HG03460 (cell line): ENCODE measurements around the gene RMI2.
"Not testable (repeated sequence)": the region's sequence is repeated elsewhere in the genome, so short reads cannot be mapped to it uniquely, and the experiment has no call there.

Source experiments
- ATAC-seq: cut with Tn5 transposase; IDR thresholded peaks from one replicate; pipeline ENCODE4 v1.9.1; 2021; ENCODE audit not compliant: unreplicated experiment

RMI2 gene

DNA sequence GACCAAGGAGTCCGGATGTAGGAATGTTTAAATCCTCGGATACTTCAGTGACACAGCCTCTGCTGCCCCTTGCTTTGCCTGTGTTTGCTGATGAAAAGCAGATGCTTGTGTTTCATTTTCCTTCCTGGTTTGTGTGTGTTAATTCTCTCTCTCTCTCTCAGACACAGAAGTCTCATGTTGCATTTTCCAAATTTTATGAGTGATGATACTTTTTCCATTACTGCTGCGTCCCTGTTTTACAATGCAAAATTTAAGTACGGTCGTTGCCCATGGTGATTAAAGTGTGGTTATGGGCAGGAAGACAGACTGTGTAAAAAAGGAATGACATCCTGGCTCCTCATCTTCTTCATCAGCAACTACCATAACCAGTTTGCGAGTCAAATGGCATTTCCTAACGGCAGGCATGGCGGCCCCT is 5.7 kb downstream of the RMI2 start:
- no peak for ATAC-seq

DNA sequence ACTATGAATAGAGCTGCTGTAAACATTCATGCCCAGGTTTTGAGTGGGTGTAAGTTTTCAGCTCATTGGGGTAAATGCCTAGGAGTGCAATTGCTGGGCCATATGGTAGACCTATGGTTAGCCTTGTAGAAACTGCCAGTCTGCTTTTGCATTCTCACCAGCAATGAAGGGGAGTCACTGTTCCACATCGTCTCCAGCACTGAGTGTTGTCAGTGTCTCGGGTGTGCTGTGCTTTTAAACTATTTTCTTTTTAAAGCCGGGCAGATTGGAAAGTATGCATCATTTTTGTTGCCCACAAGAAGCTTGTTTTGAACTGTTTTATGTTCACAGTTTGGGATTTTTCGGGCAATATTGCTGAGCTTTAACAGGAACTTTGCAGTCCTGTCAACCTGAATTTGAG is 7.9 kb downstream of the RMI2 start:
- ATAC-seq, result no peak

DNA sequence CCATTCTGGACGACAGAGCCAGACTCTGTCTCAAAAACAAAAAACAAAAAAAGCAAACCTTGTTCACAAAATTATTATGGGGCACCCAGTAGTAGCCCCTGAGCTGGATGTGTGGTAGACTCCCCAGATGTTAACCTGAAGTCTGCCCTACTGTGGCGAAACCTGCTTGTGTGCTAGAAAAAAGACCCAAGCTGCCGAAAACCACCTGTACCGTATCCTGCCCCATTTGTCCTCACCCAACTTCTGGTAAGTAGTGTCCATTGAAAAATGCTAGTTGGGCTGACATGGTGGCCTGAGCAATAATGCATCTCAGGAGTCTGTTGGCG is 9.1 kb downstream of the RMI2 start:
- peak; percentile 32 for ATAC-seq

DNA sequence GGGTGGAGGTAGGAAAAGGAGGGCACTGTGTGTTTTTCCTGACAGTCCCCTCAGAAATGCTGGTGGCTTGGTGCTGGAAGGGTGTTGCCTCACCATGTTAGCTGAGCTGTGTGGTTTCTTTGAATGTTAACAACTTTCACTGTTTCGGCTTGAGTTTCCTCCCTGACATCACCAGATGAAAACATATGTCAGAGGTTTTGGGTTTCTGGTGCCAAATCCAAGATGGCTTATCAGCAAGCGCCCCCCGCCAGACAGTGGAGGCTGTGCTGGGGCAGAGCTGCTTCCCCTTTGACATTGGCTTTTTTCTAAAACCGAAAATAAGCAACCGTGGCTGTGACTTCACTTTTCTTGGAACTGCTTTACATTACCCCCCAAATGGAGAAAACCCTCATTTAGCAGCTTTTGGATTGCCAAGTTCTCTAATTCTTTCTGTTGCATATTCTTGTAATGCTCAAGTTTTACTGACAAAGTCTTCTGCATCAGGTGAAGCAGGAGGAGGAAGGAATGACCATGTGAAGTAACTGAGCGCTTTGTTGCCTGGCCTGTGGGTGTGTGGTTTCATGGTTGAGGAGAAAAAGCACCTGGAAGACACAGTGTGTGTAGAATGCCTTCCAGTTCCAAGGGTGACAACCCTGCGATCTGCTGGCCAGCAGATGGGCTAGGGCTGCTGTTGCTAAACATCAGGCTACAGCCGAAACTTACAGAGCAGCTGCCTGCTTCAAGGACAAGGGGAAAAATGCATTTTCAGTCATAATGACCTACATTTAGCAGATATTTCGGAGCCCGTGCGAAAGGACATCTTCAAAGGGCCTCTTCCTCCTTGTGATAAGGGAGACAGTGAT is 9.7 kb downstream of the RMI2 start:
- ATAC-seq, result peak; percentile 66

DNA sequence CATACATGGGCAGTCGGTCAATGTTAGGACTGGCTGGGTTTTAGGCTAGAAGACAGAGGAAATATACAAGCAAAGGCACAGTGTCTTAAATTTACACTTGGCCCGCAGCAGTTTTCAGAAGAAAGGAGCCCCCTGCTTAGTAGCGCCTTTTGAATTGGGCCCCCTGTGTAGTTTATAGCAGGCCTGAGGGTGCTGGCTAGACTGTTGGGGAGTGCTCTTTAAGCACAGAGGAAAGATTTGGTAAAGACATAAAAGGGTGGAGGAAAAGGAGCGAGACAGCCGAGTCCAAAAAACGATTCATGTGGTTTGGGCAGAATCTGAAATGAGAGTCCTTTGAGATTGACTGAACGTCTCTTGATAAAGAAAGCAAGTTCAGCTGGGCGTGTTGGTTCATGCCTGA is 10.6 kb downstream of the RMI2 start:
- no peak for ATAC-seq

DNA sequence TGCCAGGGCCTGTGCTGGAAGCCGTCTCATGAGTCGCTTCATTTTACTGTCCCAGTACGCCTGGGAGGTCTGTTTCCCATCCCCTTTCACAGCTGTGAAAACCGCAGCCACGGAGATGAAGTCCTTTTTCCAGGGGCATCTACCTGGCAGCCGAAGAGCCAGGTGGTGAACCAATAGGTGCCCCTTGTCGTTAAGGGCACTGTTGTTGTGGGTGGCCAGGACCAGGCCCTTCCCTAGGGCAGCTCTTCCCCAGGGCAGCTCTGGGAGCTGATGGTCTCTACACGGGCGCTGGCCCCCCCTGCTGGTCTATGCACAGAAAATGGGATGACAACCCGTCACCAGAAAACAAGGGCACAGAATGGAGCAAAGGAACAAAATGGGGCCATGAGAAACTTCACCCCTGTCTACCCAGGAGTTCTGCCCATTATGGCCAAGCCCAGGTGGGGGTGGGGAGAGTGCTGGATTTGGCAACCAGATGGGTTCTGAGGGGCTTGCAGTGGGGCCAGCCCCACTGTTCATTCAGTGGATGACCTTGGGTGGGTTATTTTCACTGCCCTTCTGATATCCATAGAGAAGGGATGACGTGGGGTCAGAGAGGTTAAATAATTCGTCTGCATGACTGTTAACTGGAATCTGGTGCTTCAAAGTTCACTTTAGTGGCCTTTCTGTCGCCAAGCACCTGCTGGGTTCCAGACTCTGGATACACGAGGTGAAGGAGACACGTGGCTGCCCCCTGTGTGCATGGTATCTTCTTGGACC is 11.5 kb downstream of the RMI2 start:
- ATAC-seq, result no peak

DNA sequence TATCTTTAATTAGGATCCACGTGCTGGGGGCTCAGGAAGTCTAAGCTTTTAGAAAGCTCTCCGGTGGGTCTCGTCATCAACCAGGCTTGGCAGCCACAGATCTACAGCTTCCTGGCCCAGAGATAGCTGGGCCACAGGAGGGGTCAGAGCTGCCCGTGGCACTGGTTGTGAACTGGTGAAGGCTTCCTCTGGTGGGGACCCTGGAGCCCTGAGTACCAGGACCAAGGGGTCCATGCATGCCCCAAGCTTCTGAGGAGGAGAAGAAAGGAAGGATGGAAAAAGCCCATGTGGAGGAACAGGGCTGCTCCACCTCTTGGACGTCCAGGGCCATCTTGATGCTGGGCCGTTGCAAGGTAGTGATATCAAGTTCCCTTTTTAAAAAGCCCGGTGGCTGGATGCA is 13.3 kb downstream of the RMI2 start:
- no peak for ATAC-seq

DNA sequence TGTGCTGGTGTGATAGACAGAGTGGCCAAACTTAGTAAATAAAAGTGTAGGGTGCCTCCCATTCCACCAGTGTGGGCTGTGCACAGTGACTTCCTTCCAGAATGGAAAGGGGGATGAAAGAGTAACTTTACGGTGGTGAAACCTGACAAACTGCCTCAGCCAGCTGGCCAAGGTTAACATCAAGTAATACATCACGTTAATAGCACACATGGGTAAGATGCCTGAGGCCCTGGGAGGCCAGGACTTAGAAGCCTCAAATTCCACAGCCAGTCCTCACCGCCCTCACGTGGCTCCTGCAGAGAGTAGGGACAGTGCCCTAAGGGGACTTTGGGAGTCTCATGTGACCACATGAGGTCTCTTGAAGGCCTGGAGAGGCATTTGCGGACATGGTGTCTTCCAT is 14.1 kb downstream of the RMI2 start:
- no peak for ATAC-seq

DNA sequence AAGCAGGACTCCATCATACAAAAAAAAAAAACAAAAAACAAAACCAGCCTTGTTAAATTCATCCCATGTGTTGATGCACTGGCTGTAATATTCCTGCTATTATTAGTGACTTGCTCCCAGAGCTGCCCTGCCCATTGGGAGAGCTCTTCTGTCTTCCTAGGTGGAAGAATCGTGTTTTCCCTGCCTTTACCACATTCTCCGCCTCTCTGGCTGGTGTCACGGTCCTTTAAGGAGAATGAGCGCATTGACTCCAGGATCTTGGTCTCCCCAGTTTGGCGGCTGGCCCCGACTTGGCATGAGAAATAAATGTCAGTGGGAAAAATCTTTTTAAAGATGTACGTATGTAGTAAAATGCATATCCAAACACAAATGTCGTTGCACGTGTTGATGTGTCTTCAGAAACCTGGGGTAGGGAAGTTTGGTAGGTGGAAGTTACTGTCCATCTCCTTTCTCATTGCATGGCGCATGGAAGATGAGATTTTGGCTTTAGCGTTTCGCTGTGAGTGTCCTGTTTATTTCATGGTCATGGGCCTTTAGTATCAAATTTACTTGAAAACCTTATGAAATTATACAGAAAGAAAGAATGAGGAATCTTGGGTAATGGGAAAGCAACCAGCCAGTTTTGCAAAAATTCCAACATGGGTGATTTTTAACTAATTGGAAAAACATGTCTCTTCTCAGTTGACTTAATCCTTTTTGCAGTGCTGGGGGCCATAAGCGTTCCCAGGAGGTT is 15.5 kb downstream of the RMI2 start:
- no peak for ATAC-seq

DNA sequence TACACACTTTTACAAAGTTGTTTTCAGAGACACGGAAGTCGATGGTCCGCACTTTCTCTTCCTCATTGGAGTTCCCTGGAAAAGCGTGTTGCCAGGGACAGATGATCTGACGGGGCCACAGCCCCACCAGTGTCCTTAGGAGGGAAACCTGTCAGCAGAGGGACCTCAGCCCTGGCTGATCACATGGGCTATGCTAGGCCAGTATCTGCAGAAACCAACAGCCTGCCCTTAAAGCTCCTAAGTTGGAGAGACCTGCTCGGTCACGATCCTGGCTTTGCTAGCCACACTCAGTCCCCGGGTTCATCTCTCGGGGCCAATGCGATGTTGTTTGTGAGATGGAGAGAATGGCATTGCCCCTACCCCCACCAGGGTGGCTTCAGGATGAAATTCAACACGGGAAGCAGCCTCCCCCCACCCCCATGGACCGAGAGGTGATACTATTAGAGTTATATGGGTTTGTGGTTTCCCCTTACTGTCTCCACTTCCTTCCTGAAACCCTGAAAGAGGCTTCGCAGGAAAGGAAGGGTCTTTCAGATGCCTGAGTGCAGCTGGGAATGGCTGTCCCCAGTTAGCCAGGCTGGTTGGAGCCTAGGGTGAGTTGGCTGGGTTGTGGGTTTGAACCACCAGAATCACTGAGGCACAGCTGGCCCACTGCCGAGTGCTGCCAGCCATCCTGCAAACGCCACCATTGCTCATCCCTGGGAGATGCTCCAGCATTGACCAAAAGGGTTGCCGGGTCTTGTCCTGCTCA is 16.6 kb downstream of the RMI2 start:
- peak; percentile 44 for ATAC-seq

DNA sequence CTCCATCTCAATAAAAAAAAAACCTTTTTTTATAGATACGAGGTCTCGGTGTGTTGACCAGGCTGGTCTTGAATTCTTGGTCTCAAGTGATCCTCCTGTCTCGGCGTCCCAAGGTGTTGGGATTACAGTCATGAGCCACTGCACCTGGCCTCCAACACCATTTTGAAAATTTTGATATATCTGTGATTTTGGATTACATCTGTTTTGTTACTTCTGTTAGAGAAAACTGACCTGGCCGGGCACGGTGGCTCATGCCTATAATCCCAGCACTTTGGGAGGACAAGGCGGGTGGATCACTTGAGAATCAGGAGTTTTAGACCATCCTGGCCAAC is 18.6 kb downstream of the RMI2 start:
- ATAC-seq, result no peak

DNA sequence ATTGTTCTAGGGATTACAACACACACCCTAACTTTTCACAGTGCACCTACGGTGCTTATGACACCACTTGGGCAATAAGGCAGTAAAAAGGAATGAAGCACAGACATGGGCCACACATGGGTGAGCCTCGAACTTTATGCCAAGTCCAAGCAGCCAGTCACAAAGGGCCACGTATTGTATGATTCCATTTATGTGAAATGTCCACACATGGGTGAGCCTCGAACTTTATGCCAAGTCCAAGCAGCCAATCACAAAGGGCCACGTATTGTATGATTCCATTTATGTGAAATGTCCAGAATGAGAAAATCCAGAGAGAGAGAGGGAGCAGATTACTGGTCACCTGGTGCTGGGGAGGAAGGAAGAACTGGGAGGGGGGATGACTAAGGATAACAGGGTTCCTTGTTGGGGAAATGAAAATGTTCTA is 22.2 kb downstream of the RMI2 start:
- ATAC-seq, result no peak

DNA sequence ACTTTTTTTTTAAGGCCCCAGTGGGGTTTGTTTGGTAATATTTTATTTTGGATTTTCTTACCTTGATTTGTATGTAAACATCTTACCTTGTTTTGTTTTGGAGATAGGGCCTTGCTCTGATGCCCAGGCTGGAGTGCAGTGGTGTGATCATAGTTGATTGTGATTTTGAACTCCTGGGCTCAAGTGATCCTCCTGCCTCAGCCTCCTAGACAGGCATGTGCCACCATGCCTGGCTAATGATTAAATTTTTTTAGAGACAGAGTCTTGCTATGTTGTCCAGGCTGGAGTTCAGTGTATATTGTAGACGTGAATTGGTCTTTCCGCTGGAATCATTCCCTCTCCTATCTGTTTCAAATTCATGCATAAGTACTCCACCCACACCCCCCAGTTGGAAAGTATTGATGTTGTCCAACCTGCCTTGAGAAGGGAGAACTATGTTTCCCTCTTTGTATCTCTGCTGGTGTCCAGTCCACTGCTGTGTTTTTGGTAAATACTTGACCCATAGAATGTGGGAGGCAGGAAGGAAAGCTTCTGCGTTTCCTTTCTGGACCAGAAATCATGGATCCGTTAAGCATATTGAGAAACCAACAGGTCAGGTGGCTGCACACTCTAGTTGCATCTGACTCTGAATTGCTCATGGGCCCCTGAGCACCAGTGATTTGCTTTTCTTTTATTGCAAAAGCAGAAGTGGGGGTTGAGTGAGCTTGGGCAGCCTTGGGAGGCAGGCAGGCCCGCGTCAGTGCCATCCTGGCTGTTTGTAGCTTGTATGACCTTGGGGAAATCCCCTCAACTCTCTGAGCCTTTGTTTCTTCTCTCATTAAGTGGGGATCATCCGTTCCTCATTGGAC is 25.0 kb downstream of the RMI2 start:
- peak; percentile 52 for ATAC-seq

DNA sequence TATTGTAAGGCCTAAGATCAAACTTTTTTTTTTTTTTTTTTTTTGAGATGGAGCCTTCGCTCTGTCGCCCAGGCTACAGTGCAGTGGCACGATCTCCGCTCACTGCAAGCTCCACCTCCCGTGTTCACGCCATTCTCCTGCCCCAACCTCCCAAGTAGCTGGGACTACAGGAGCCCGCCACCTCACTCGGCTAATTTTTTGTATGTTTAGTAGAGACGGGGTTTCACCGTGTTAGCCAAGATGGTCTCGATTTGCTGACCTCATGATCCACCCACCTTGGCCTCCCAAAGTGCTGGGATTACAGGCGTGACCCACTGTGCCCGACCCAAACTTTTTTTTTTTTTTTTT is 25.6 kb downstream of the RMI2 start:
- not testable (repeated sequence) for ATAC-seq

DNA sequence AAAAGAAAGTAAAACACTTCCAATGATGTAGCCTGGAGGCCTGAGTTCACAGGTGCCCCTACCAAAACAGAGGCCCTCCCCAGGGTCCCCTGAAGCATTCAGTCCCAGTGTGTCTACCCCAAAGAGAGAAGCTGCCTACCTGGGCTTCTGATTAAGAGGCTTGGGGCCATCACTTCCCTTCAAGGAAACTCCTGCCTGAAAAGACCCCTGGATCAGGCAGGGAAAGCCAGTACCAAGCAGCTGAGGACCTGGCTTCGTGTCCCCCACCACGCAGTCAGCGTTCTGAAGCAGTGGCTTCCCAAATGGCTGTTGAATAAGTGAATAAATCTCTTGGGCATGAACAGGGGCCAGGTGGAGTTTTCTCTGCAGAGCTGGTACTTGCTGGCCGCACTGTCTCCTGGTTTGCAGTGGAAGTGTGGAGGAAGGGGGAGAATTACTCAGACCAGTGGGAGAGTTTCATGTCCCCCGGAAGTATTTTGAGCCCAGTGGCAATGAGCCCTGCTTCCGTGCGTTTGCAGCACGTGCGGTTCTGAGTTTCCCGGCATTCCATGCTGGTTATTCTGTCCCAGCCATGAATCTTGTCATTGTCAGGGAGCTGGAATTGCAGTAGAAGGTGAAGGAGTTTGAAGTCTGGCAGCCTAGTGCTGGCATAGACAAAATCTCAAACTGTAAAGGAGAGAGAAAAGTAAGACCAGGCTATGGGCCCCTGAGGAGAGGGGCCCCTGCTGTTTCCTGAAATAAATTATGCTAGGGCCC is 27.0 kb downstream of the RMI2 start:
- no peak for ATAC-seq

DNA sequence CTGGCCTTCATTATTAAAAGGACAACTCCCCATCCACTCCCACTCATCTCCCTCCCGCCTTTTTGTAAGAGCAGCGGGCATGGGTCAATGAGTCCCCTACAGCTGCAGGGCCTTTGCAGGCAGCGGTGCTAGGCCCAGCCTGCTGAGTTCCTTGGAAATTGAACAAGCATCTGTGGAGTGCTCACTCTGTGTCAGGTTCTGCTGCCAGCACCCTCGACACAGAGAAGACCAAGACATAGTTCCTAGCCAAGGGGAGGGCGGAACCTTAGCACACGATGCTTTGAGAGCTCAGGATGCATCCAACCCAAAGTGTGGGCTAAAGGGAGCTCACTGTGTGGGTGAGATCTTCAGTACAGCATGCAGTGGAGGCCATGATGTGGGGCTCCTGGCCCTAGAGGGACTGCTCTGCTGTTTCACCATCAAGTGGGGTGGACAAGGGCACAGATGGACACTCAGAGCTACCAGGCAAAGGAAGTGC is 27.6 kb downstream of the RMI2 start:
- no peak for ATAC-seq

DNA sequence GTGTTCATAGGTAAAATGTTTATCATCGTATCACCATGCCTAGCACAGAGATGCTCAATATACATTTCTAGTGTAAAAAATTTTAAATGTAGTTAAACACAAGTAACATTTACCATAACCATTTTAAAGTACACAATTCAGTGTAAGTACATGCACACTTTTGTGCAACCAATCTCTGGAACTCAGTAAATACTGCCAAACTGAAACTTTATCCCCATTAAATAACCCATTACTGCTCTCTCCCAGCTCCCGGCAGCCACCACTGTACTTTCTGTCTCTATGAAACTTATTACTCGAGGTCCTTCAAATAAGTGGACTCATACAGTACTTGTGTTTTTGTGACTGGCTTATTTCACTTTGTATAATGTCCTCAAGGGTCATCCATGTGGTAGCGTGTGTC is 29.0 kb downstream of the RMI2 start:
- ATAC-seq, result no peak

DNA sequence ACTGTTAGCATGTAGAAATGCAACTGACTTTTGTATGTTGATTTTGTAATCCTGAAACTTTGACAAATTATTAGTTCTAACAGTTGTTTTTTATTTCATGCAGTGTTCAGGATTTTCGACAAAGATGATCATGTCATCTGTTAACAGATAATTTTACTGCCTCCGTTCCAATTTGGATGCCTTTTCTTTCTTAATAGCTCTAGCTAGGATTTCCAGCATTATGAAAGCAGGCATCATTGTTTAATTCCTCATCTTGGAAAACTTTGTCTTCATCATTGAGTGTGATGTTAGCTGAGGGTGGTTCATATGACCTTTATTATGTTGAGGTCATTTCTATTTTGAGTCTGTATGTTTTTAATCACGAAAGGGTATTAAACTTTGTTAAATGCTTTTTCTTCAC is 31.9 kb downstream of the RMI2 start:
- ATAC-seq, result no peak

DNA sequence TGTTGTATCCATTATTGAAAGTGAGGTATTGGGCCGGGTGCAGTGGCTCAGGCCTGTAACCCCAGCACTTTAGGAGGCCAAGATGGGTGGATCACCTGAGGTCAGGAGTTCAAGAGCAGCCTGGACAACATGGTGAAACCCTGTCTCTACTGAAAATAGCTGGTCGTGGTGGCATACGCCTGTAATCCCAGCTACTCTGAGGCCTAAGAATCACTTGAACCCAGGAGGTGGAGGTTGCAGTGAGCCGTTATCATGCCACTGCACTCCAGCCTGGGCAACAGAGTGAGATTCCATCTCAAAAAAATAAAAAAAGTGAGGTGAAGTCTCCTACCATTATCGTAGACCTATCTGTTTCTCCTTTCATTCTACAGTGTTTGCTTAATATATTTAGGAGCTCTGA is 33.7 kb downstream of the RMI2 start:
- ATAC-seq, result not testable (repeated sequence)

DNA sequence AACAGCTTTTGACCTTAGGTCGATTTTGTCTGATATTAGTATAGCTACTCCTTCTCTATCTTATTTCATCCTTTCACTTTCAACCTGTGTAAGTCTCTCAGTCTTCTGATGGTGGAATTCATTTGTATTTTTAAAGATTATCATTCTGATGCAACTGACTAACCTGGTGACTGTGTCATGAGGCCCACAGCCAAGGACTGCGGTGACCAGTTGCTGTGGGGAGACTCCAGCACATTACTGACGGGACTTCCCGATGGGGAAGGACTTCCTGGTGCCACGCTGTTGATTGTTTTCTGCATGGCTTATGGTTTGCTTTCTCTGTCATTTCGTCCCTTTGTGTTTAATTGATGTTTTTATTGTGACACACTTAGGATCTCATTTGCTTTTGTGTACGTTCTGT is 34.2 kb downstream of the RMI2 start:
- peak; percentile 64 for ATAC-seq
